Measurements from ENCODE around the gene CDKN3.
A peak's percentile ranks its signal among the peaks of the same experiment; 100 is the strongest.
"Not testable (repeated sequence)": the region's sequence is repeated elsewhere in the genome, so short reads cannot be mapped to it uniquely, and the experiment has no call there.

The CDKN3 gene

DNA sequence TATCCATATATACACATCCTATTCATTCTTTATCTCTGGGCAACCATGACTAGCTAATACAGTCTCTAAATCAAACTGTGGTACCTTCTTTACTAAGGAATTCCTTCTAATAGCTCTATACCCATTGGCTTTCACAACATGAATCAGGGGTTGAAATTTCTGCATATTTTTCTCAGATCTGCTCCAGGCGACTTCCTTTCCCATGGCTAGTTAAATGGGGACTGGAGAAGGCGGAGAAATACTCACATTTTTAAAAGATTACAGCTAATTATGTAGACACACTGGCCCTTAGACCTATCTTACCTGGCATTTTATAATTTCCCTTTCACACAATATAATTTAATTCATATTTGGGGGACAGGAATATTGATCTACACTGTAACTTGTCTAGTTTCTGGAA lies 1.1 kb upstream of the CDKN3 start:
- no peak for DNase-seq (ENCODE audit: low spot score)
- in situ Hi-C loops (cut with MboI; ENCODE audit: low pct_unique_long_range_greater_than_20kb, low sequenced_read_pairs, unreplicated experiment) = no loop called here
- TF ChIP-seq, protein P1, sequence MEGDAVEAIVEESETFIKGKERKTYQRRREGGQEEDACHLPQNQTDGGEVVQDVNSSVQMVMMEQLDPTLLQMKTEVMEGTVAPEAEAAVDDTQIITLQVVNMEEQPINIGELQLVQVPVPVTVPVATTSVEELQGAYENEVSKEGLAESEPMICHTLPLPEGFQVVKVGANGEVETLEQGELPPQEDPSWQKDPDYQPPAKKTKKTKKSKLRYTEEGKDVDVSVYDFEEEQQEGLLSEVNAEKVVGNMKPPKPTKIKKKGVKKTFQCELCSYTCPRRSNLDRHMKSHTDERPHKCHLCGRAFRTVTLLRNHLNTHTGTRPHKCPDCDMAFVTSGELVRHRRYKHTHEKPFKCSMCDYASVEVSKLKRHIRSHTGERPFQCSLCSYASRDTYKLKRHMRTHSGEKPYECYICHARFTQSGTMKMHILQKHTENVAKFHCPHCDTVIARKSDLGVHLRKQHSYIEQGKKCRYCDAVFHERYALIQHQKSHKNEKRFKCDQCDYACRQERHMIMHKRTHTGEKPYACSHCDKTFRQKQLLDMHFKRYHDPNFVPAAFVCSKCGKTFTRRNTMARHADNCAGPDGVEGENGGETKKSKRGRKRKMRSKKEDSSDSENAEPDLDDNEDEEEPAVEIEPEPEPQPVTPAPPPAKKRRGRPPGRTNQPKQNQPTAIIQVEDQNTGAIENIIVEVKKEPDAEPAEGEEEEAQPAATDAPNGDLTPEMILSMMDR (IDR thresholded peaks at IDR 0.05; ENCODE audit: extremely low read depth, insufficient read depth, missing control alignments) = no peak

DNA sequence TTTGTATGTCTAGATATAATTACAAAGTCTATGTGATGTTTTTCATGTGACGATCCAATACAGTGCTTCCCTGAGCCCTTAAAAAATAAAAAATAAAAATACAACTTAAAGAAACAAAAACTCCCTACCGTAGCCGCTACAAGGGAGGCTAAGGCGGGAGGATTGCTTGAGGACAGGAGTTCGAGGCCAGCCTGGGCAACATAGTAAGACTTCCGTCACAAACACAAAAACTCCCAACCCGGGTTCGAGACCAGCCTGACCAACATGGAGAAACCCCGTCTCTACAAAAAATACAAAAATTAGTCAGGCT lies 669 bp upstream of the CDKN3 start:
- TF ChIP-seq, protein P1 (IDR thresholded peaks at IDR 0.05; ENCODE audit: extremely low read depth, insufficient read depth, missing control alignments) = no peak
- no peak for DNase-seq (ENCODE audit: low spot score)
- in situ Hi-C loops (cut with MboI; ENCODE audit: low pct_unique_long_range_greater_than_20kb, low sequenced_read_pairs, unreplicated experiment) = no loop called here

DNA sequence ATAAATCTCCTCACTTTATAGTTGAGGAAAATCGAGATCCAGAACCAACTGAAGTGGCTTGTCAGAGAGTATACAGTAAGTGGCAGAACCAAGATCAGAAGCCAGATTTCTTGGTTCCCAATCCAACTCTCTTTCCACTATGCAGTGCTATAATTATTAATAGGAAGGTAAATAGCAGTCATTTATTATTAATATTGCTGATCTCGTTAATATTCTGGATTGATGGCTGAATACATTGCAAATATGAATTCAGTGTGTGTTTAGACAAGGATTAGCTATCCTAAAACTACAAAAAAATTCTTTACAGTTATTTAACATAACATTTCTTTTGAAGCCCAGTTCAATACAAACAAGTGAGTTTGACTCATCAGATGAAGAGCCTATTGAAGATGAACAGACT lies 2.8 kb downstream of the CDKN3 start:
- TF ChIP-seq, protein P1 (IDR thresholded peaks at IDR 0.05; ENCODE audit: extremely low read depth, insufficient read depth, missing control alignments) = no peak
- in situ Hi-C loops (cut with MboI; ENCODE audit: low pct_unique_long_range_greater_than_20kb, low sequenced_read_pairs, unreplicated experiment) = no loop called here
- no peak for DNase-seq (ENCODE audit: low spot score)

DNA sequence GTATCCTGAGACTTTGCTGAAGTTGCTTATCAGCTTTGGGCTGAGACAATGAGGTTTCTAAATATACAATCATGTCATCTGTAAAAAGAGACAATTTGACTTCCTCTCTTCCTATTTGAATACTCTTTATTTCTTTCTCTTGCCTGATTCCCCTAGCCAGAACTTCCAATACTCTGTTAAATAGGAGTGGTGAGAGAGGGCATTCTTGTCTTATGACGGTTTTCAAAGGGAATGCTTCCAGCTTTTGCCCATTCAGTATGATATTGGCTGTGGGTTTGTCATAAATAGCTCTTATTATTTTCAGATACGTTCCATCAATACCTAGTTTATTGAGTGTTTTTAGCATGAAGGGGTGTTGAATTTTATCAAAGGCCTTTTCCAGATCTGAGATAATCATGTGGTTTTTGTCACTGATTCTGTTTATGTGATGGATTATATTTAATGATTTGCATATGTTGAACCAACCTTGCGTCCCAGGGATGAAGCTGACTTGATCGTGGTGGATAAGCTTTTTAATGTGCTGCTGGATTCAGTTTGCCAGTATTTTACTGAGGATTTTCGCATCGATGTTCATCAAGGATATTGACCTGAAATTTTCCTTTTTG lies 6.7 kb downstream of the CDKN3 start:
- DNase-seq (ENCODE audit: low spot score); in situ Hi-C loops (cut with MboI; ENCODE audit: low pct_unique_long_range_greater_than_20kb, low sequenced_read_pairs, unreplicated experiment): not testable (repeated sequence)

DNA sequence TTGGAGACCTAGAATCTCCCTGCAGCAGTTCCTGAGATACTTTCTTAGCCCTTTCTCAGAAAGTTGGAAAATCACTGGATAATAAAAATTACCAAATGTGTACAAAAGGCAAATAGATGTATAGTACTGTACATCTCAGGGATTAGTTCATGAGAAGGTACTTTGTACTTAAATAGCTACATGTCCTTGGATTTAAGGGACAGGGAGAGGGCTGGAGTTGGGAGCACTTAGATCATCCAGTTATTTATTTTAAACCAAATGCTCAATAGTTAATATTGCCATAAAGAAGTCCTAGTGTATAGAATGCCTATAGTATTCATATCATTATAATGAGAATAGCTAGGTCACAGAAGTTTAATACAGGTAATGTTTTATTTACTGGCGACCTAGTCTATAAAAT lies 13.4 kb downstream of the CDKN3 start:
- no peak for DNase-seq (ENCODE audit: low spot score)
- in situ Hi-C loops (cut with MboI; ENCODE audit: low pct_unique_long_range_greater_than_20kb, low sequenced_read_pairs, unreplicated experiment) = no loop called here
- TF ChIP-seq, protein P1 (IDR thresholded peaks at IDR 0.05; ENCODE audit: extremely low read depth, insufficient read depth, missing control alignments) = no peak

DNA sequence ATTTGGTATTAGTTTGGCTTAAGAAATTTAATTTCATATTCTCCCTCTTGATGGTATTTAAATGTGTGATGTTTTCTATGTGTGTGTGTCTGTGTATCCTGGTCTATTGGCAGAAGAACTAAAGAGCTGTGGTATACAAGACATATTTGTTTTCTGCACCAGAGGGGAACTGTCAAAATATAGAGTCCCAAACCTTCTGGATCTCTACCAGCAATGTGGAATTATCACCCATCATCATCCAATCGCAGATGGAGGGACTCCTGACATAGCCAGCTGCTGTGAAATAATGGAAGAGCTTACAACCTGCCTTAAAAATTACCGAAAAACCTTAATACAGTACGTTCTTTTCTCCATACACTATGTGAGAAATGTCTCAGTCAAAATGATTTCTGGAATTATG lies 14.6 kb downstream of the CDKN3 start:
- TF ChIP-seq, protein P1 (IDR thresholded peaks at IDR 0.05; ENCODE audit: extremely low read depth, insufficient read depth, missing control alignments) = no peak
- no peak for DNase-seq (ENCODE audit: low spot score)
- in situ Hi-C loops (cut with MboI; ENCODE audit: low pct_unique_long_range_greater_than_20kb, low sequenced_read_pairs, unreplicated experiment) = no loop called here

DNA sequence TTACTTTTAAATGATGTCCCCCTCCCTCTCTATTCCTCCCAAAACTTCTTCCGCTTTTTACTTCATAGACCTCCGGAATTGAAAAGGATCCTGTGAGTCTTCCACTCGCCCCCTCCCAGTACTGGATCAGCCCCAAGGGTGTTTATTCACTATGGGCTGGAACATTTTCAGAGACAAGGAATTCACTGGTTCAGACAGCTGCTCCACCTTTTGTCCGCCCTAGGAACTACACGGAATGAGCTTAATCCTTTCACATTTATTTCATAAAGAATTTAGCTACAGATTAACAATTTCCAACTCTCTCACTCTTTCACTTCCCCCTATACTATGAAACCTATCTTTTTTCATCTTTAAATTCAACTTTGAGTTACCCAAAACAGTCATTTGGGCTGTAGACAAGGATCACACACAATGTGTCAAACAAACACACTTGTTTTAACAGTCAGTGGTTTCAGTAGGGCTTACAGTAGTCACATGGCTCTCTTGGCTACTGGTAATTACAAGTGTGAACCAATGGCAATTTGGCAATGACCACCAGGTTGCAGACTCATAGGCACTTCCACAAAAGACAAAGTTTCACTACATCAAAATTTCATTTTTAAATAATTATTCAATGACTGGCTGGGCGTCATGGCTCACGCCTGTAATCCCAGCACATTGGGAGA lies 23.8 kb downstream of the CDKN3 start:
- in situ Hi-C loops (cut with MboI; ENCODE audit: low pct_unique_long_range_greater_than_20kb, low sequenced_read_pairs, unreplicated experiment) = no loop called here
- no peak for DNase-seq (ENCODE audit: low spot score)

More for the DNA sequence above, 23.8 kb downstream of the CDKN3 start:
- TF ChIP-seq, protein P1 (IDR thresholded peaks at IDR 0.05; ENCODE audit: extremely low read depth, insufficient read depth, missing control alignments) = peak; percentile 41

Measured in GM13977 (cell line).